Aorta (tissue), 5 donors: ENCODE results near the gene ALDH1L1. TPM values are rescaled to one million over a fixed set of nuclear protein-coding genes. Genes with fewer than 3 reads are reported as not detected.

Experiments
- ATAC-seq: fragments of 200-7000 bp; cut with Tn5 transposase; one replicate; pipeline ENCODE4 v1.9.1; 2022; ENCODE audit warnings: moderate library complexity; ENCODE audit not compliant: low FRiP score
- DNase-seq, 2 donors: peaks; one replicate each; pipeline ENCODE4 v3.0.0-alpha.2; 2020
- H3K27ac ChIP-seq, 2 donors: one replicate each; pipeline ENCODE4 v1.5.1; 2013; ENCODE audit warnings: low read length in 2 of 2, mild to moderate bottlenecking in 2 of 2, moderate library complexity in 2 of 2, control low read depth in 1 of 2, inconsistent platforms in 1 of 2, low read depth in 1 of 2
- H3K27me3 ChIP-seq, 2 donors: one replicate each; pipeline ENCODE4 v1.6.1; 2013; ENCODE audit warnings: control low read depth in 1 of 2, low read length in 1 of 2, mild to moderate bottlenecking in 1 of 2, moderate library complexity in 1 of 2; ENCODE audit not compliant: insufficient read depth in 2 of 2, control insufficient read depth in 1 of 2
- H3K36me3 ChIP-seq, 2 donors: one replicate each; pipeline ENCODE4 v1.6.1; 2013; ENCODE audit warnings: control low read depth in 1 of 2, low read length in 1 of 2, mild to moderate bottlenecking in 1 of 2; ENCODE audit not compliant: insufficient read depth in 2 of 2, control insufficient read depth in 1 of 2
- H3K4me1 ChIP-seq, 2 donors: one replicate each; pipeline ENCODE4 v1.6.1; 2013; ENCODE audit warnings: low read length in 2 of 2, control low read depth in 1 of 2, mild to moderate bottlenecking in 1 of 2, moderate library complexity in 1 of 2; ENCODE audit not compliant: insufficient read depth in 2 of 2, control insufficient read depth in 1 of 2
- H3K4me3 ChIP-seq, 2 donors: one replicate each; pipeline ENCODE4 v1.5.1; 2013; ENCODE audit warnings: low read length in 2 of 2, control low read depth in 1 of 2, mild to moderate bottlenecking in 1 of 2
- H3K9me3 ChIP-seq: one replicate; pipeline ENCODE4 v1.6.1; 2013; ENCODE audit warnings: mild to moderate bottlenecking, low read length; ENCODE audit not compliant: control insufficient read depth
- WGBS, 2 donors: extraction: QIAGEN DNeasy Blood & Tissue Kit; methylation state at CpG; one replicate each; pipeline ENCODE4 v1.1.7; 2013; 5-methylcytosine and 5-hydroxymethylcytosine counted together
- intact Hi-C, 2 donors: fragments of 100-400 bp; cut with DNase I; formaldehyde crosslinking; loops; one replicate each; pipeline versions ENCODE4 v1.14.2 to v1.15.0; 2022
- polyA plus RNA-seq, 2 donors: library from polyadenylated mRNA; stranded (reverse); fragments of 200-250 nt; gene quantifications; one replicate each; pipeline ENCODE4 v1.2.3, GENCODE V29; 2013
- total RNA-seq, 2 donors: library from RNA; stranded (reverse); fragmentation: NEBNext Ultra II Directional; extraction: Animal tissue kit (Norgen Biotek cat#: 25700); gene quantifications; one replicate each; pipeline ENCODE4 v1.2.1, GENCODE V29; 2021
- donor health status: healthy with polysubstance abuse.
- donor health status: Bipolar disorder and iron deficiency.
- donor health status: DM: no; HTN: no; CAD: no.
- donor health status: DM: no; HTN: no; CAD: no.
- donor health status: DM: yes; HTN: yes; CAD: no.

Gene ALDH1L1
- total and polyA plus RNA-seq, 4 donors = 10.9 to 91.2 (median 22.8) TPM

DNA sequence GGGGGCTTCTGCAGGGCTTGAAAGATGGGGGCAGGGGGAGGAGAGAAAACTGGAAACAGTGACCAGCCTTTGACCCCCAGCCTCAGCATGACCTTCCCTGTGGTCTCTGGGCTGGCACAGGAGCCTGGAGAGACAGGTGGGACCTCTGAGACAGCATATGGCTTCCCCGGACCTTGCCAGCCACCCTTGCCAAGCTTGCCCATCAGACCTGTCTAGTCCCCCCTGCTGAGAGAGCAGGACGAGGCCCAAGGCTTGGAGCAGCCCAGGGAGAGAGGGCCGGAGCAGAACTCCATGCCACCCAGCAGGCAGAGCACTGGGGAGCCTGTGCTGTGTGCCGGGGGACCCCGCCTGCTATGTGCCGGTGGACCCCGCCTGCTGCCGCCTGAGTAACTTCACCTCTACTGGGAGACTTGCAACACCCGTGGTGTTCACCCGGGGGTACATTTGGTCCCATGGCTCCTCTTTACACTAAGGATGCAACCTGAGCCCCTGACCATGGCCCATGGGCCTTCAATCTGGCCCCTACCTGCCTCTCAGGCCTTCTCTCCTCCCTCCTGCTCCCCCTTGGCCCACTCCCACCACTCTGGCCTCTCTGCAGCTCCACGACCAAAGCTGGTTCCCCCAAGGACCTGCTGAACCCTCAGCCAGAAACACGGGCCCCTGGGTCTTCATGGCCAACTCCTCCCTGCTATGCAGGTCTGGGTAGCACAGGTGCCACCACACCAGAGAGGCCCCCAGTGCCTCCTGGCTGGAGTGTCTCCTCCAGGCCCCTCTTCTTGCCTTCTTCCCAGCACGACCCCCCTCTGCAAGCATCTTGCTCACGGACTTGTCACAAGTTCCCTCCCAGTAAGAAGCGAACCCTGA, 75.4 kb downstream of the ALDH1L1 start:
- 90 to 95% methylated on average over 11 to 15 of the region's 15 CpGs for WGBS, 2 donors
- intact Hi-C loops = loop anchor here in 1 of 2 donors (5.0 kb wide), 2 partner anchors 102 to 113 kb away; no protein-coding TSS in a partner anchor
- H3K4me3 ChIP-seq = no peak overlapping the region
- H3K27me3 ChIP-seq = no peaks in the 10 kb centered on the region
- peaks cover 0 to 3% of the 10 kb centered on the region in 2 donors for H3K36me3 ChIP-seq
- H3K4me1 ChIP-seq = peaks cover 0 to under 1% of the 10 kb centered on the region in 2 donors
- ATAC-seq (no peak), DNase-seq (no peak)
- H3K9me3 ChIP-seq = no peaks in the 10 kb centered on the region
- H3K27ac ChIP-seq = no peak overlapping the region

- Histone ChIP-seq H3K4me3 (no peak overlapping the region), H3K36me3 (no peaks in the 10 kb centered on the region), H3K4me1 (peaks cover 0 to 5% of the 10 kb centered on the region in 2 donors), H3K27ac (no peak overlapping the region), H3K27me3 (no peaks in the 10 kb centered on the region), H3K9me3 (no peaks in the 10 kb centered on the region)
- DNase-seq = no peak
- 74 to 86% methylated on average over 7 of the region's 7 CpGs for WGBS, 2 donors
- ATAC-seq = no peak
- intact Hi-C loops = loop anchor here in 1 of 2 donors (5.0 kb wide), 2 partner anchors 103 to 112 kb away; no protein-coding TSS in a partner anchor
Observed at GRCh38 chr3:126104028-126104635, 76.3 kb downstream of the ALDH1L1 start.

DNA sequence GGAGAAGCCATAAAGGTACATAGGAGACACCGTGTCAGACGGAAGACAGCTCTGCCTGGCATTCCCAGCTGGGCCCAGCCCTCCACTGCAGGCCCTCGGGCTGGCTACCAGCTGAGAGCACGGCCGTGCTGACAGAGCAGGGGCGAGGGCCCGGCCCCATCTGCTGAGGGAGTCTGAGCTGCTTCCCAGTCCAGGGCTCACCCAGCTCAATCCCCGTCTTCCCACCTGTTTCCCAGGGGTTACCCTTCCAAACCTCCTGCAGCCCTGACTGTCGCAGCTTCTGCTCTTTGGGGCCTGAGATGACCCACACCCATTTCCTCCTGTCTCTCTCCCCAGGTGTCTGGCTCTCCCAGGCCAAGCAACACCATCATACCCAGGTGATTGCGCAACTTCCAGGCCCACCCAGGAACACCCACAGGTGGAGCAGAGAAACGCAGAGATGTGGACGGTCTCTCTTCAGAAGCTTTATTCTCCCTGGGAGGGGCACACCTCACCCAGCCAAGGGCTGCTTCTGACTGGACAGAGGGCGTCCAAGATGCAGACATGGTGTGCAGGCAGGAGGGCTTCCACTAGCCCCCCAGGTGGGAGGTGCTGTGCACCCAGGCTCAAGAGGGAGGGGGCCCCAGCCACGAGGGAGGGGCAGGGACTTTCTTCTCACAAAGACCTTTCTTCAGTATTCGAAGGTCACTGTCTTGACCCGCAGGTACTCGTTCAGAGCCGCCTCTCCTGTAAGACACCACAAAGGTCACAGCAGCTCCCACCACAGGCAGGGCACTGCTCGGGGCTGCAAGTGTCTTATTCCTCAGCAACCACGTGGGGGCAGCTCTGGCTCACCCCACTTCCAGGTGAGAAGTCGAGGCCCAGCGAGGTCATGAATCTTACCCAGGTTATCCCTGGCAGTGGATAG, 77.0 kb downstream of the ALDH1L1 start:
- Histone ChIP-seq H3K27ac (peak overlapping the region; percentile 31 to 68), H3K36me3 (no peaks in the 10 kb centered on the region), H3K4me1 (peaks cover 2 to 6% of the 10 kb centered on the region in 2 donors), H3K9me3 (no peaks in the 10 kb centered on the region), H3K27me3 (no peaks in the 10 kb centered on the region), H3K4me3 (no peak overlapping the region)
- intact Hi-C loops = loop anchor here in 1 of 2 donors (5.0 kb wide), 2 partner anchors 104 to 111 kb away; no protein-coding TSS in a partner anchor
- ATAC-seq (no peak), DNase-seq (no peak)
- 73 to 79% methylated on average over 21 to 22 of the region's 22 CpGs for WGBS, 2 donors

GRCh38 chr3:126102530-126102951, 77.8 kb downstream of the ALDH1L1 start:
- H3K36me3 ChIP-seq = no peaks in the 10 kb centered on the region
- WGBS, 2 donors = 6% methylated on average over 5 of the region's 5 CpGs
- peaks cover 2 to 7% of the 10 kb centered on the region in 2 donors for H3K4me1 ChIP-seq
- H3K4me3 ChIP-seq = no peak overlapping the region
- H3K27me3 ChIP-seq = no peaks in the 10 kb centered on the region
- ATAC-seq (peak; percentile 77), DNase-seq (peak; percentile 92 to 93)
- intact Hi-C loops = loop anchor here in 1 of 2 donors (5.0 kb wide), 2 partner anchors 105 to 110 kb away; no protein-coding TSS in a partner anchor
- H3K27ac ChIP-seq = peak overlapping the region; percentile 68 to 91
- no peaks in the 10 kb centered on the region for H3K9me3 ChIP-seq

- Histone ChIP-seq H3K27ac (peak overlapping the region; percentile 90 to 91), H3K27me3 (no peaks in the 10 kb centered on the region), H3K4me1 (peaks cover 2 to 7% of the 10 kb centered on the region in 2 donors), H3K36me3 (no peaks in the 10 kb centered on the region), H3K9me3 (no peaks in the 10 kb centered on the region), H3K4me3 (no peak overlapping the region)
- 5 to 18% methylated on average over 8 of the region's 8 CpGs for WGBS, 2 donors
- peak; percentile 1 for ATAC-seq
- intact Hi-C loops = loop anchor here in 1 of 2 donors (5.0 kb wide), 2 partner anchors 105 to 110 kb away; no protein-coding TSS in a partner anchor
- DNase-seq = no peak
Observed at GRCh38 chr3:126102011-126102410, 78.4 kb downstream of the ALDH1L1 start.

DNA sequence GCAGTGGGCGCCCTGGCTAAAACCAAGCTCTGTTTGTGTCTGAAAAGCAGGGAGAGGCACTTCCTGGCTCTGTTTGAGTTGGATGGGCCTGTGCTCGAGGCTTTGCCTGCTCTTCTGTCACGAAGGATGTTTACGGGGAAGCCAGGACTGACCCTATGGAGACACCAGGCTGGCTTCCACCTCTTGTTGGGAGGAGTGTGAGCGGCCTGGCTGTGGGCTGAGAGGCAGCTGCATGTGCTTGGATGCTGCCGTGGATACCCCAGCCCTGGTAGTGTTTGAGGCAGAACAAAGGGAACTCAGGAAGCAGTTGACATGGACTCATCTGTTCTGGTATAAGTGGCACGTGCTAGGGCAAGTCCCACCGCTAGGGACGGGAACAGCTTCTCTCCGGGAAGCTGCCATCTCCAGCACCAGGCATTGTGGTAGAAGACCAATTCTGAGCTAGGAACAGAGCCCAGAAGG, 78.8 kb downstream of the ALDH1L1 start:
- Histone ChIP-seq H3K9me3 (no peaks in the 10 kb centered on the region), H3K4me3 (no peak overlapping the region), H3K36me3 (no peaks in the 10 kb centered on the region), H3K27me3 (no peaks in the 10 kb centered on the region), H3K4me1 (peaks cover 2 to 7% of the 10 kb centered on the region in 2 donors), H3K27ac (peak overlapping the region; percentile 90 to 91)
- 7 to 10% methylated on average over 10 of the region's 10 CpGs for WGBS, 2 donors
- ATAC-seq (peak; percentile 23), DNase-seq (peak in 1 of 2 donors; percentile 62)
- intact Hi-C loops = loop anchor here in 1 of 2 donors (5.0 kb wide), 2 partner anchors 106 to 109 kb away; no protein-coding TSS in a partner anchor

- Histone ChIP-seq H3K4me1 (peaks cover 2 to 7% of the 10 kb centered on the region in 2 donors), H3K36me3 (no peaks in the 10 kb centered on the region), H3K9me3 (no peaks in the 10 kb centered on the region), H3K4me3 (no peak overlapping the region), H3K27ac (peak overlapping the region; percentile 90 to 91), H3K27me3 (no peaks in the 10 kb centered on the region)
- intact Hi-C loops = loop anchor here in 1 of 2 donors (1.0 to 5.0 kb wide), 3 partner anchors 16 to 108 kb away; partner anchors contain the start of gene SLC41A3
- DNase-seq = peak in 1 of 2 donors; percentile 77
- peak; percentile 39 for ATAC-seq
- 6 to 9% methylated on average over 18 of the region's 18 CpGs for WGBS, 2 donors
Observed at GRCh38 chr3:126100634-126101301, 79.6 kb downstream of the ALDH1L1 start.
